HCT116 (cell line): ENCODE data around the gene IGSF9. TPM values are rescaled to one million over a fixed set of nuclear protein-coding genes. Genes with fewer than 3 reads are reported as not detected.

Experiments used
- ATAC-seq: fragments of 200-7000 bp; cut with Tn5 transposase; 2 replicates; pipeline ENCODE4 v1.9.1; 2020; ENCODE audit warnings: mild to moderate bottlenecking, moderate library complexity
- BruUV-seq: library from RNA; stranded (reverse); fragments of 400-500 nt; replicated peaks from 2 replicates; lab custom pipeline; 2021; lab: Mats Ljungman, UMichigan
- CTCF ChIA-PET: fragments of 300-600 bp; sonication (Branson Sonifier 250); formaldehyde crosslinking; loops from one replicate; lab custom pipeline; 2021; ENCODE audit warnings: antibody characterized with exemption; lab: Charles Lee
- POLR2A ChIA-PET: fragments of 300-600, 350-600 bp; sonication (Branson Sonifier 250); formaldehyde crosslinking; loops from one replicate; lab custom pipeline; 2021; ENCODE audit warnings: antibody characterized with exemption; lab: Charles Lee
- RAD21 ChIA-PET, 2 experiments: fragments of 300-600 bp; sonication (Branson Sonifier 250); formaldehyde crosslinking; loops; one replicate each; lab custom pipeline; 2023; ENCODE audit warnings: low total read pairs in 2 of 2; ENCODE audit not compliant: uncharacterized antibody in 2 of 2, unreplicated experiment in 2 of 2, low non-redundant PET in 1 of 2; lab: Charles Lee
- DNase-seq: peaks from one replicate; pipeline ENCODE4 v3.0.0-alpha.2; 2010; ENCODE audit warnings: low read depth, low spot score
- H2AFZ ChIP-seq: fragments of 200-600 bp; shearing (Covaris generic), sonication (generic); 2 replicates; pipeline ENCODE4 v1.6.1; 2017; ENCODE audit warnings: low read depth, mixed run types, mixed read lengths, antibody characterized with exemption, low read length; ENCODE audit not compliant: poor library complexity, severe bottlenecking
- H3K27ac ChIP-seq: 2 replicates; pipeline ENCODE4 v1.5.1; 2012; ENCODE audit warnings: low read depth, low read length
- H3K27me3 ChIP-seq: fragments of 200-600 bp; sonication (generic); 2 replicates; pipeline ENCODE4 v1.6.1; 2016; ENCODE audit warnings: mixed run types, low read length, mixed read lengths; ENCODE audit not compliant: insufficient read depth
- H3K36me3 ChIP-seq, 2 experiments: fragments of 200-500 bp in 1 of 2; fragments of 200-600 bp in 1 of 2; sonication (Bioruptor generic) in 1 of 2; sonication (generic) in 1 of 2; 2 replicates each; pipeline versions ENCODE4 v1.5.1 to v1.6.1; 2014 to 2016; ENCODE audit warnings: low read length in 2 of 2, inconsistent platforms in 1 of 2, mixed read lengths in 1 of 2, mixed run types in 1 of 2; ENCODE audit not compliant: insufficient read depth in 2 of 2, control insufficient read depth in 1 of 2
- H3K4me1 ChIP-seq, 2 experiments: fragments of 200-600 bp in 1 of 2; sonication (generic) in 1 of 2; 2 replicates each; pipeline versions ENCODE4 v1.5.1 to v1.6.1; 2012 to 2017; ENCODE audit warnings: low read length in 2 of 2, inconsistent platforms in 1 of 2, mild to moderate bottlenecking in 1 of 2, mixed read lengths in 1 of 2, mixed run types in 1 of 2, moderate library complexity in 1 of 2; ENCODE audit not compliant: insufficient read depth in 2 of 2, control insufficient read depth in 1 of 2
- H3K4me2 ChIP-seq: fragments of 200-600 bp; sonication (generic); 2 replicates; pipeline ENCODE4 v1.6.1; 2017; ENCODE audit warnings: mixed run types, low read length, mixed read lengths
- H3K4me3 ChIP-seq, 2 experiments: fragments of 200-600 bp in 1 of 2; sonication (generic) in 1 of 2; replicated peaks in 1 of 2; 2 replicates each; pipeline ENCODE4 v1.5.1; 2011 to 2016; ENCODE audit warnings: low read length in 2 of 2, control low read depth in 1 of 2, low read depth in 1 of 2, mild to moderate bottlenecking in 1 of 2, mixed read lengths in 1 of 2, mixed run types in 1 of 2
- H3K79me2 ChIP-seq: fragments of 200-600 bp; sonication (generic); 2 replicates; pipeline ENCODE4 v1.6.1; 2017; ENCODE audit warnings: mild to moderate bottlenecking, mixed run types, low read length, moderate library complexity, mixed read lengths; ENCODE audit not compliant: insufficient read depth
- H3K9ac ChIP-seq: fragments of 200-600 bp; sonication (generic); 2 replicates; pipeline ENCODE4 v1.6.1; 2016; ENCODE audit warnings: low read length, mixed read lengths
- H3K9me2 ChIP-seq: fragments of 200-600 bp; sonication (generic), shearing (Covaris generic); 2 replicates; pipeline ENCODE4 v1.6.1; 2017; ENCODE audit warnings: mixed run types, mild to moderate bottlenecking, moderate library complexity; ENCODE audit not compliant: insufficient read depth
- H3K9me3 ChIP-seq, 2 experiments: fragments of 200-500 bp in 1 of 2; fragments of 200-600 bp in 1 of 2; sonication (Bioruptor generic) in 1 of 2; sonication (generic) in 1 of 2; 2 replicates each; pipeline ENCODE4 v1.6.1; 2014 to 2017; ENCODE audit warnings: low read length in 2 of 2, mixed read lengths in 2 of 2, inconsistent platforms in 1 of 2, low read depth in 1 of 2, mild to moderate bottlenecking in 1 of 2, mixed run types in 1 of 2, moderate library complexity in 1 of 2; ENCODE audit not compliant: control insufficient read depth in 1 of 2, insufficient read depth in 1 of 2
- H4K20me1 ChIP-seq: fragments of 200-600 bp; sonication (generic), shearing (Covaris generic); 2 replicates; pipeline ENCODE4 v1.6.1; 2017; ENCODE audit warnings: mixed run types, mild to moderate bottlenecking, moderate library complexity; ENCODE audit not compliant: insufficient read depth
- CBX3 ChIP-seq: IDR thresholded peaks from 2 replicates; pipeline ENCODE4 v1.6.1; 2012; ENCODE audit warnings: low read depth
- CEBPB ChIP-seq: IDR thresholded peaks from 2 replicates; pipeline ENCODE4 v1.6.1; 2012; ENCODE audit warnings: low read depth
- CTCF ChIP-seq, 3 experiments: fragments of 200-600 bp in 1 of 3; sonication (generic) in 1 of 3; IDR thresholded peaks in 2 of 3; conservative IDR thresholded peaks in 1 of 3; 2 replicates each; pipeline ENCODE4 v1.5.1; 2012 to 2017; ENCODE audit warnings: low read depth in 2 of 3, low read length in 2 of 3, antibody characterized with exemption in 1 of 3, borderline replicate concordance in 1 of 3, control low read depth in 1 of 3, mild to moderate bottlenecking in 1 of 3, mixed read lengths in 1 of 3, mixed run types in 1 of 3, moderate library complexity in 1 of 3; ENCODE audit not compliant: insufficient read depth in 1 of 3
- EGR1 ChIP-seq: IDR thresholded peaks from 2 replicates; pipeline ENCODE4 v1.6.1; 2012; ENCODE audit warnings: low read depth
- ELF1 ChIP-seq: IDR thresholded peaks from 2 replicates; pipeline ENCODE4 v1.6.1; 2012; ENCODE audit warnings: low read depth, borderline replicate concordance
- EZH2 ChIP-seq: fragments of 200-600 bp; sonication (generic); IDR thresholded peaks from 2 replicates; pipeline ENCODE4 v1.6.1; 2017; ENCODE audit warnings: antibody characterized with exemption, mixed run types
- EZH2phosphoT487 ChIP-seq: fragments of 200-600 bp; IDR thresholded peaks from 2 replicates; pipeline ENCODE4 v1.6.1; 2018; ENCODE audit warnings: antibody characterized with exemption, borderline replicate concordance
- FOSL1 ChIP-seq: IDR thresholded peaks from 2 replicates; pipeline ENCODE4 v1.6.1; 2012; ENCODE audit warnings: low read depth
- POLR2A ChIP-seq: IDR thresholded peaks from 2 replicates; pipeline ENCODE4 v1.7.0; 2011; ENCODE audit warnings: borderline replicate concordance; ENCODE audit not compliant: insufficient read depth, insufficient read length; ENCODE audit errors: extremely low read depth
- POLR2AphosphoS5 ChIP-seq: IDR thresholded peaks from 2 replicates; pipeline ENCODE4 v1.6.1; 2011; ENCODE audit warnings: mild to moderate bottlenecking, low read depth, low read length, moderate library complexity
- SIN3A ChIP-seq: IDR thresholded peaks from 2 replicates; pipeline ENCODE4 v1.6.1; 2012; ENCODE audit warnings: low read depth
- SP1 ChIP-seq: IDR thresholded peaks from 2 replicates; pipeline ENCODE4 v1.6.1; 2012; ENCODE audit warnings: low read depth
- SRF ChIP-seq: IDR thresholded peaks from 2 replicates; pipeline ENCODE4 v1.6.1; 2012; ENCODE audit warnings: low read depth
- TCF7L2 ChIP-seq: IDR thresholded peaks from 2 replicates; pipeline ENCODE4 v1.7.0; 2011; ENCODE audit warnings: borderline replicate concordance, inconsistent platforms; ENCODE audit not compliant: insufficient read depth, insufficient read length; ENCODE audit errors: extremely low read depth
- ZFX ChIP-seq: fragments of 450-650 bp; IDR thresholded peaks from 2 replicates; pipeline ENCODE4 v1.6.1; 2017
- ZNF274 ChIP-seq: fragments of 200-500 bp; sonication (Bioruptor generic); IDR thresholded peaks from 2 replicates; pipeline ENCODE4 v1.6.1; 2014; ENCODE audit warnings: mild to moderate bottlenecking, low read depth, low read length, inconsistent platforms
- intact Hi-C: fragments of 100-400 bp; cut with micrococcal nuclease; formaldehyde crosslinking; loops from 2 replicates; pipeline ENCODE4 v1.10.0; 2022
- total RNA-seq: library from RNA; stranded (reverse); gene quantifications from one replicate; pipeline ENCODE4 v1.2.1, GENCODE V29; 2021; ENCODE audit not compliant: unreplicated experiment
- TF ChIP-seq, protein P1 (sequence below): IDR thresholded peaks from 2 replicates; pipeline ENCODE4 v1.6.1; 2011; ENCODE audit warnings: mild to moderate bottlenecking, low read length, moderate library complexity; ENCODE audit not compliant: insufficient replicate concordance; ENCODE audit errors: extremely low read depth
- TF ChIP-seq, protein P2 (sequence below): IDR thresholded peaks from 2 replicates; pipeline ENCODE4 v1.6.1; 2012; ENCODE audit warnings: low read depth

IGSF9 gene
- total RNA-seq, 1 experiment from 2014 or later = 10.3 TPM

DNA sequence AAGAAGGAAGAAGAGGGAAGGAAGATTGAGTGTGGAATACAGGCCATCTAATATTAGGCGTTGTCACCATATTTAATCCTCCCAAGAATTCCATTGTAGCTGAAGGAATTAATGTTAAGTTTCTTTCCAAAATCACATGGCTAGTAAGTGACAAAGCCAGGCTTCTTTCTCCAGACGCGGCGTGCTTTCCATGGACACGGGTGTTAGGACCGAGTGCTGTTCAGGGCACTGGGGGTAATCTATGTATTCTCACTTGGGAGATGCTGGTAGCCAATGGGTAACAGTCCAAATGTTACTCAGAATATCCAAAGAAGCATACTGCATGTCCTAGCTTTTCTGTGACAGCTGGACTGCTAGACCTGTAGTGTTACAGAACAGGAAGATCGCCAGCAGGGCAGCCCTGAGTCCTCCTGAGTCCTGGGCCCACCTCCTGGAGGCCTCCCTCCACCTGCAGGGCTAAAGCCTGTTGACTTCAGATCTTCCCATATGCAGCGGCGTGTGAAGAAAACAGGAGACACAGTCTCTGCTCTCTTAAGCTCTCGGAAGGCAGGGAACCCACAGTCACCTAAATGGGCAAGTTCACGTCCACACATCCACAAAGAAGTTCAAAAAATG is 5.3 kb downstream of the IGSF9 start:
- H3K79me2 ChIP-seq = no peaks in the 10 kb centered on the region
- POLR2A ChIA-PET = interaction anchor here (1.0 kb wide), 1 partner anchor 67 kb away, joined by 3 read pairs; no protein-coding TSS in a partner anchor
- ATAC-seq (no peak), DNase-seq (no peak)
- no peaks in the 10 kb centered on the region for H3K9me3 ChIP-seq
- RAD21 ChIA-PET = interaction anchor here in 1 of 2 experiments (1.0 to 1.4 kb wide), 2 partner anchors 68 kb away, joined by 3 to 5 read pairs; no protein-coding TSS in a partner anchor
- no peak overlapping the region for H3K4me3 ChIP-seq
- no peak overlapping the region for H3K9ac ChIP-seq
- H3K4me2 ChIP-seq = no peak overlapping the region
- H3K36me3 ChIP-seq = 0 out of 4 replicates have a peak, but pooled peaks cover 0 to 2% of the 10 kb centered on the region in 2 experiments
- no peak overlapping the region for H3K27ac ChIP-seq
- peaks cover 6 to 22% of the 10 kb centered on the region in 2 experiments for H3K4me1 ChIP-seq
- CTCF ChIA-PET = interaction anchor here (10.1 kb wide), 1 partner anchor 66 kb away, joined by 170 read pairs; no protein-coding TSS in a partner anchor
- intact Hi-C loops = no loop called here
- BruUV-seq = no TSS peak
- no peaks in the 10 kb centered on the region for H3K27me3 ChIP-seq
- no peak overlapping the region for H2AFZ ChIP-seq
- TF ChIP-seq ZFX = no peak
- TF ChIP-seq SRF = no peak
- TF ChIP-seq SIN3A = no peak
- TF ChIP-seq ELF1 = no peak
- no peak for TF ChIP-seq ZNF274
- no peak for TF ChIP-seq EZH2phosphoT487
- no peak for TF ChIP-seq POLR2A
- no peak for TF ChIP-seq CBX3
- TF ChIP-seq, protein P1, sequence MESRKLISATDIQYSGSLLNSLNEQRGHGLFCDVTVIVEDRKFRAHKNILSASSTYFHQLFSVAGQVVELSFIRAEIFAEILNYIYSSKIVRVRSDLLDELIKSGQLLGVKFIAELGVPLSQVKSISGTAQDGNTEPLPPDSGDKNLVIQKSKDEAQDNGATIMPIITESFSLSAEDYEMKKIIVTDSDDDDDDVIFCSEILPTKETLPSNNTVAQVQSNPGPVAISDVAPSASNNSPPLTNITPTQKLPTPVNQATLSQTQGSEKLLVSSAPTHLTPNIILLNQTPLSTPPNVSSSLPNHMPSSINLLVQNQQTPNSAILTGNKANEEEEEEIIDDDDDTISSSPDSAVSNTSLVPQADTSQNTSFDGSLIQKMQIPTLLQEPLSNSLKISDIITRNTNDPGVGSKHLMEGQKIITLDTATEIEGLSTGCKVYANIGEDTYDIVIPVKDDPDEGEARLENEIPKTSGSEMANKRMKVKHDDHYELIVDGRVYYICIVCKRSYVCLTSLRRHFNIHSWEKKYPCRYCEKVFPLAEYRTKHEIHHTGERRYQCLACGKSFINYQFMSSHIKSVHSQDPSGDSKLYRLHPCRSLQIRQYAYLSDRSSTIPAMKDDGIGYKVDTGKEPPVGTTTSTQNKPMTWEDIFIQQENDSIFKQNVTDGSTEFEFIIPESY = no peak
- TF ChIP-seq TCF7L2 = no peak
- no peak for TF ChIP-seq EGR1
- no peak for TF ChIP-seq POLR2AphosphoS5
- TF ChIP-seq EZH2 = no peak
- no peak for TF ChIP-seq CEBPB
- no peak for TF ChIP-seq CTCF (IDR thresholded peaks at IDR 0.05 in 2 of 3, conservative IDR thresholded peaks at IDR 0.05 in 1 of 3; ENCODE audit: borderline replicate concordance in 1 of 3, insufficient read depth in 1 of 3, low read depth in 2 of 3, low read length in 2 of 3)
- no peak for TF ChIP-seq FOSL1
- no peak for TF ChIP-seq SP1
- TF ChIP-seq, protein P2, sequence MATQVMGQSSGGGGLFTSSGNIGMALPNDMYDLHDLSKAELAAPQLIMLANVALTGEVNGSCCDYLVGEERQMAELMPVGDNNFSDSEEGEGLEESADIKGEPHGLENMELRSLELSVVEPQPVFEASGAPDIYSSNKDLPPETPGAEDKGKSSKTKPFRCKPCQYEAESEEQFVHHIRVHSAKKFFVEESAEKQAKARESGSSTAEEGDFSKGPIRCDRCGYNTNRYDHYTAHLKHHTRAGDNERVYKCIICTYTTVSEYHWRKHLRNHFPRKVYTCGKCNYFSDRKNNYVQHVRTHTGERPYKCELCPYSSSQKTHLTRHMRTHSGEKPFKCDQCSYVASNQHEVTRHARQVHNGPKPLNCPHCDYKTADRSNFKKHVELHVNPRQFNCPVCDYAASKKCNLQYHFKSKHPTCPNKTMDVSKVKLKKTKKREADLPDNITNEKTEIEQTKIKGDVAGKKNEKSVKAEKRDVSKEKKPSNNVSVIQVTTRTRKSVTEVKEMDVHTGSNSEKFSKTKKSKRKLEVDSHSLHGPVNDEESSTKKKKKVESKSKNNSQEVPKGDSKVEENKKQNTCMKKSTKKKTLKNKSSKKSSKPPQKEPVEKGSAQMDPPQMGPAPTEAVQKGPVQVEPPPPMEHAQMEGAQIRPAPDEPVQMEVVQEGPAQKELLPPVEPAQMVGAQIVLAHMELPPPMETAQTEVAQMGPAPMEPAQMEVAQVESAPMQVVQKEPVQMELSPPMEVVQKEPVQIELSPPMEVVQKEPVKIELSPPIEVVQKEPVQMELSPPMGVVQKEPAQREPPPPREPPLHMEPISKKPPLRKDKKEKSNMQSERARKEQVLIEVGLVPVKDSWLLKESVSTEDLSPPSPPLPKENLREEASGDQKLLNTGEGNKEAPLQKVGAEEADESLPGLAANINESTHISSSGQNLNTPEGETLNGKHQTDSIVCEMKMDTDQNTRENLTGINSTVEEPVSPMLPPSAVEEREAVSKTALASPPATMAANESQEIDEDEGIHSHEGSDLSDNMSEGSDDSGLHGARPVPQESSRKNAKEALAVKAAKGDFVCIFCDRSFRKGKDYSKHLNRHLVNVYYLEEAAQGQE = no peak
- no peaks in the 10 kb centered on the region for H3K9me2 ChIP-seq
- H4K20me1 ChIP-seq = no peaks in the 10 kb centered on the region
